Type B pancreatic cell (in vitro differentiated cells): ENCODE data around the gene PLD3. TPM values are rescaled to one million over a fixed set of nuclear protein-coding genes. Genes with fewer than 3 reads are reported as not detected.

Experiments
- DNase-seq: peaks from one replicate; pipeline ENCODE4 v3.0.0; 2021; ENCODE audit warnings: mixed read lengths; ENCODE audit not compliant: unreplicated experiment; ENCODE audit errors: extremely low spot score
- H3K27ac Mint-ChIP-seq: 2 replicates; pipeline ENCODE4 v1.8.0; 2021; ENCODE audit warnings: mild to moderate bottlenecking, mixed read lengths
- H3K27me3 Mint-ChIP-seq: 2 replicates; pipeline ENCODE4 v1.8.0; 2021; ENCODE audit warnings: mixed read lengths
- H3K36me3 Mint-ChIP-seq: 2 replicates; pipeline ENCODE4 v1.8.0; 2021; ENCODE audit warnings: mixed read lengths
- H3K4me1 Mint-ChIP-seq: one replicate; pipeline ENCODE4 v1.8.0; 2021; ENCODE audit warnings: mixed read lengths; ENCODE audit not compliant: unreplicated experiment
- H3K4me3 Mint-ChIP-seq: 2 replicates; pipeline ENCODE4 v1.8.0; 2021; ENCODE audit warnings: mild to moderate bottlenecking, mixed read lengths
- H3K9me3 Mint-ChIP-seq: 2 replicates; pipeline ENCODE4 v1.8.0; 2021; ENCODE audit warnings: mixed read lengths
- CTCF ChIP-seq: fragments of 200-600 bp; sonication (generic); conservative IDR thresholded peaks from 2 replicates; pipeline ENCODE4 v1.5.0; 2021; ENCODE audit warnings: antibody characterized with exemption, mild to moderate bottlenecking
- total RNA-seq: library from RNA; stranded (reverse); gene quantifications from 2 replicates; pipeline ENCODE4 v1.2.1, GENCODE V29; 2021; ENCODE audit warnings: low replicate concordance

Gene PLD3
- total RNA-seq, 1 donor from 2014 or later: 244 TPM

GRCh38 chr19:40322271-40322610, 26.3 kb upstream of the PLD3 start:
- Mint-ChIP-seq H3K4me1 (peaks cover 3% of the 10 kb centered on the region), H3K27ac (no peak overlapping the region), H3K36me3 (peaks cover 27% of the 10 kb centered on the region), H3K9me3 (no peaks in the 10 kb centered on the region), H3K4me3 (no peak overlapping the region), H3K27me3 (no peaks in the 10 kb centered on the region)
- DNase-seq: no peak
- TF ChIP-seq CTCF: no peak

DNA sequence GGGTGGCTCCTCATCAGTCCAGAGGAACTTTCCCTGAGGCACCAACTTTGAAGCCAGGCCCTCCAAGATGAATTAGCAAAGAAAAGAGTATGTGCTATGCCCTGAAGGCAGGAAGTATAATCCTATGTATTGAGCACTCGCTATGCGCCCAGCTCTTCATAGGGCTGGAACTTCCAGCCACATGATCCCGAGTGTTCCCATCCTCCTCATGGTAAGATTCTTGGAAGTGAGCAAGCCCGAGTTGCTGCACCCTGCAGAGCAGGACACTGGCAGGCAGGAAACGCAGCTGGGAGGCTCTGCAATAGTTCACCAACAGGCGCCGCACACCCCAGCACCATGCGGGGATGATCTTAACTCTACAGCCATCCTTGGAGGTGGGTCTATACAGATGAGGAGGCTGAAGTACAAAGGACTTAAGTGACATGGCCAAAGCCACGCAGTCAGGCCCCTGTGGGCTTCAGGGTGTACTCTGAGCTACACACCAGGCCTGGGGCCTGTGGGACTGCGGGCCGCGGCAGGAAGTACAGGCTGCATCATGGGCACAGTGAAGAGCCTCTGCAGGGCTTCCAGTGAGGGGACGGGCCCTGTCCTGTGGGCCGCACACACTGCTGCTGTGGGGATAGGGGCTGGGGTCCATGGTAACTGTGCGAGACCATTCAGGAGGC, 25.4 kb upstream of the PLD3 start:
- Mint-ChIP-seq H3K4me3 (no peak overlapping the region), H3K27me3 (no peaks in the 10 kb centered on the region), H3K36me3 (peaks cover 27% of the 10 kb centered on the region), H3K4me1 (peaks cover 3% of the 10 kb centered on the region), H3K27ac (peak overlapping the region; percentile 34), H3K9me3 (no peaks in the 10 kb centered on the region)
- TF ChIP-seq CTCF: no peak
- DNase-seq: no peak

DNA sequence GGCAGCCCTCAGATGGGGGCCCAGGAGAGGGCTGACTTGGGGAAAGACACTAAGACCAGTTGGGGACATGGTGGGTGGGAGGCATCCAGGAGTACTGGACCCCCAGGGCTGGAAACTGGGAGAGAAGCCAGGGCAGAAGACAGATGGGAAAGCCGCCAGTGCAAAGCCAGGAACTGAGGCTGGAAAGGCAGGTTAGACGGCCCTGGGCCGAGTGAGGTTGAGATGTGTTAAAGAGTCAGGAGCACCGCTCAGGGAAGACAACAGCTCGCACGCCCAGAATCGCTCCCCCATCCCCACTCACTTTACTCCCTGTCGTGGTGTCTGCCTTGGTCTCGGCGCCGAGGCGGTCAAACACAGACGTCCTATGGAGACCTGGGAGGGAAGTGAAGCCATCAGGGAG, 24.8 kb upstream of the PLD3 start:
- no peak overlapping the region for H3K4me3 Mint-ChIP-seq
- no peak for DNase-seq
- peak overlapping the region; percentile 34 for H3K27ac Mint-ChIP-seq
- H3K4me1 Mint-ChIP-seq: peaks cover under 1% of the 10 kb centered on the region
- TF ChIP-seq CTCF: no peak
- H3K9me3 Mint-ChIP-seq: no peaks in the 10 kb centered on the region
- peaks cover 25% of the 10 kb centered on the region for H3K36me3 Mint-ChIP-seq
- no peaks in the 10 kb centered on the region for H3K27me3 Mint-ChIP-seq

DNA sequence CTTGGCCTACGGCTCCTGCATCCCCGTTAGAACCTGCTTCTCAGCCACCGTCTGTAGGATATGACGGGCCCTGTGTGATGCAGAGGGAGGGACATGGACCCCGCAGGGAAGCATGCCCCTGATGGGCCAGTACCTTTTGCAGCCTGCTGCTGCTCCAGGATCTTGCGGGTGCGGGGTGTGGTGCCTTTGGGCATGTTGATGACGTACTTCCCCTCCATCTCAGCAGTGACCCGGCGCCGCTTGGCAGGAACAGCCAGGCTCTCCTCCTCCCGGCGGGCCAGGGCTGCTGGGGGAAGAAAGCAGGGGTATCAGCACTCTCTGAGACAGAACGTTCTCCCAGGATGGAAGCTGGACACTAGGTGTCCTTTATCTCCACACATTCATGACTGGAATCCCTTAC, 22.3 kb upstream of the PLD3 start:
- H3K4me3 Mint-ChIP-seq: no peak overlapping the region
- no peaks in the 10 kb centered on the region for H3K9me3 Mint-ChIP-seq
- no peaks in the 10 kb centered on the region for H3K27me3 Mint-ChIP-seq
- H3K36me3 Mint-ChIP-seq: peaks cover 26% of the 10 kb centered on the region
- H3K4me1 Mint-ChIP-seq: peaks cover 5% of the 10 kb centered on the region
- peak overlapping the region; percentile 9 for H3K27ac Mint-ChIP-seq
- TF ChIP-seq CTCF: no peak
- no peak for DNase-seq

DNA sequence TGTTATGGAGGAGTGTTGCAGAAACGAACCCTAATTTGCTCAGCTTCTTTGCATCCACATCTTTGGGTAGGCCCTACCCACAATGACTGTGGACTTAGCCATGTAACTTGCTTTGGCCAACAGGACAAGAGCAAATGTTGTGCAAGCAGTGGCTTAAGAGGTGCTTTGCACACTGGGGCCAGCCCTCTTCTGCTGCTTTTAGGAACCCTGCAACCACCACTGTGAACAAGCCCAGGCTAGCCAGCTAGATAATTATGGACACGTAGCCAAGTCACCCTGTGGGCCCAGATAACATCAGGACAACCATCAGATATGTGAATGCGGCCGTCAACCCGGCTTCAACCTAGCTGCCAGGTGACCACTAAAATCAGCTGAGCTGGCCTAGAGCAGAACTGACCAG, 17.4 kb upstream of the PLD3 start:
- H3K4me3 Mint-ChIP-seq: no peak overlapping the region
- H3K36me3 Mint-ChIP-seq: peaks cover 15% of the 10 kb centered on the region

More for the DNA sequence above, 17.4 kb upstream of the PLD3 start:
- peak overlapping the region; percentile 34 for H3K27ac Mint-ChIP-seq
- H3K4me1 Mint-ChIP-seq: peaks cover 5% of the 10 kb centered on the region
- no peaks in the 10 kb centered on the region for H3K27me3 Mint-ChIP-seq
- no peaks in the 10 kb centered on the region for H3K9me3 Mint-ChIP-seq
- no peak for DNase-seq
- TF ChIP-seq CTCF: no peak
